ENCODE data around the gene SYS1. TPM values are rescaled to one million over a fixed set of nuclear protein-coding genes. Genes with fewer than 3 reads are reported as not detected.

SYS1 gene
- total RNA-seq, 1 experiment from 2014 or later = 27.8 TPM

GRCh38 chr20:45330476-45330875, 32.5 kb upstream of the SYS1 start:
- Histone ChIP-seq H3K4me3 (no peak overlapping the region), H3K9me3 (replicated peaks) (no peaks in the 10 kb centered on the region), H3K36me3 (peaks cover 21% of the 10 kb centered on the region), H3K4me1 (no peaks in the 10 kb centered on the region), H3K27ac (no peak overlapping the region), H3K27me3 (no peaks in the 10 kb centered on the region)
- no peak for DNase-seq

GRCh38 chr20:45336530-45337366, 26.2 kb upstream of the SYS1 start:
- Histone ChIP-seq H3K27me3 (no peaks in the 10 kb centered on the region), H3K4me1 (peaks cover 29% of the 10 kb centered on the region), H3K27ac (no peak overlapping the region), H3K9me3 (replicated peaks) (no peaks in the 10 kb centered on the region), H3K4me3 (no peak overlapping the region), H3K36me3 (no peaks in the 10 kb centered on the region)
- DNase-seq = no peak

GRCh38 chr20:45337367-45338120, 25.4 kb upstream of the SYS1 start:
- Histone ChIP-seq H3K4me1 (peaks cover 37% of the 10 kb centered on the region), H3K27me3 (no peaks in the 10 kb centered on the region), H3K4me3 (no peak overlapping the region), H3K27ac (peak overlapping the region; percentile 31), H3K36me3 (no peaks in the 10 kb centered on the region), H3K9me3 (replicated peaks) (no peaks in the 10 kb centered on the region)
- DNase-seq = peak; percentile 61 to 74

- H3K27ac ChIP-seq = peak overlapping the region; percentile 31
- no peaks in the 10 kb centered on the region for H3K36me3 ChIP-seq
- H3K9me3 ChIP-seq (replicated peaks) = no peaks in the 10 kb centered on the region
- DNase-seq = no peak
- H3K4me1 ChIP-seq = peaks cover 40% of the 10 kb centered on the region
- H3K4me3 ChIP-seq = no peak overlapping the region
- no peaks in the 10 kb centered on the region for H3K27me3 ChIP-seq
Observed at GRCh38 chr20:45338121-45339030, 24.6 kb upstream of the SYS1 start.

- H3K9me3 ChIP-seq (replicated peaks) = no peaks in the 10 kb centered on the region
- DNase-seq = no peak
- H3K4me3 ChIP-seq = no peak overlapping the region
- H3K27me3 ChIP-seq = no peaks in the 10 kb centered on the region
- H3K4me1 ChIP-seq = peaks cover 45% of the 10 kb centered on the region
- H3K36me3 ChIP-seq = no peaks in the 10 kb centered on the region
- H3K27ac ChIP-seq = no peak overlapping the region
Observed at GRCh38 chr20:45339084-45339483, 23.9 kb upstream of the SYS1 start.

GRCh38 chr20:45339799-45340198, 23.2 kb upstream of the SYS1 start:
- H3K9me3 ChIP-seq (replicated peaks) = no peaks in the 10 kb centered on the region
- no peak overlapping the region for H3K27ac ChIP-seq
- DNase-seq = no peak
- no peak overlapping the region for H3K4me3 ChIP-seq
- peaks cover 53% of the 10 kb centered on the region for H3K4me1 ChIP-seq
- no peaks in the 10 kb centered on the region for H3K36me3 ChIP-seq
- H3K27me3 ChIP-seq = no peaks in the 10 kb centered on the region

GRCh38 chr20:45340236-45340847, 22.6 kb upstream of the SYS1 start:
- Histone ChIP-seq H3K27me3 (no peaks in the 10 kb centered on the region), H3K36me3 (0 out of 2 replicates have a peak, but pooled peaks cover 2% of the 10 kb centered on the region), H3K4me3 (no peak overlapping the region), H3K9me3 (replicated peaks) (no peaks in the 10 kb centered on the region), H3K27ac (no peak overlapping the region), H3K4me1 (peaks cover 58% of the 10 kb centered on the region)
- no peak for DNase-seq

- no peak for DNase-seq
- Histone ChIP-seq H3K4me3 (no peak overlapping the region), H3K4me1 (peaks cover 64% of the 10 kb centered on the region), H3K9me3 (replicated peaks) (no peaks in the 10 kb centered on the region), H3K36me3 (0 out of 2 replicates have a peak, but pooled peaks cover 2% of the 10 kb centered on the region), H3K27me3 (no peaks in the 10 kb centered on the region), H3K27ac (no peak overlapping the region)
Observed at GRCh38 chr20:45340951-45341350, 22.0 kb upstream of the SYS1 start.

- peaks cover 70% of the 10 kb centered on the region for H3K4me1 ChIP-seq
- no peaks in the 10 kb centered on the region for H3K9me3 ChIP-seq (replicated peaks)
- H3K4me3 ChIP-seq = no peak overlapping the region
- H3K27ac ChIP-seq = peak overlapping the region; percentile 13; the same call in 1 of the 2 replicates
- DNase-seq = no peak
- 0 out of 2 replicates have a peak, but pooled peaks cover 2% of the 10 kb centered on the region for H3K36me3 ChIP-seq
- H3K27me3 ChIP-seq = no peaks in the 10 kb centered on the region
Observed at GRCh38 chr20:45341579-45341938, 21.4 kb upstream of the SYS1 start.

GRCh38 chr20:45341939-45342854, 20.8 kb upstream of the SYS1 start:
- peak; percentile 55 to 75 for DNase-seq
- H3K36me3 ChIP-seq = 0 out of 2 replicates have a peak, but pooled peaks cover 2% of the 10 kb centered on the region
- peak overlapping the region; percentile 13; the same call in 1 of the 2 replicates for H3K27ac ChIP-seq
- no peaks in the 10 kb centered on the region for H3K27me3 ChIP-seq
- 0 out of 2 replicates have a peak overlapping the region, but pooled peaks have one; percentile 6 for H3K4me3 ChIP-seq
- H3K9me3 ChIP-seq (replicated peaks) = no peaks in the 10 kb centered on the region
- peaks cover 73% of the 10 kb centered on the region for H3K4me1 ChIP-seq

GRCh38 chr20:45342855-45343531, 20.0 kb upstream of the SYS1 start:
- Histone ChIP-seq H3K4me1 (peaks cover 65% of the 10 kb centered on the region), H3K4me3 (no peak overlapping the region), H3K9me3 (replicated peaks) (no peaks in the 10 kb centered on the region), H3K27ac (no peak overlapping the region), H3K27me3 (no peaks in the 10 kb centered on the region), H3K36me3 (0 out of 2 replicates have a peak, but pooled peaks cover 2% of the 10 kb centered on the region)
- DNase-seq = no peak

GRCh38 chr20:45343532-45344167, 19.3 kb upstream of the SYS1 start:
- DNase-seq = no peak
- H3K36me3 ChIP-seq = 0 out of 2 replicates have a peak, but pooled peaks cover 2% of the 10 kb centered on the region
- peaks cover 61% of the 10 kb centered on the region for H3K4me1 ChIP-seq
- H3K27ac ChIP-seq = no peak overlapping the region
- H3K27me3 ChIP-seq = no peaks in the 10 kb centered on the region
- no peak overlapping the region for H3K4me3 ChIP-seq
- H3K9me3 ChIP-seq (replicated peaks) = no peaks in the 10 kb centered on the region
